ENCODE measurements around the gene TRIM67.

Gene TRIM67

GRCh38 chr1:231236938-231237337, 75.1 kb downstream of the TRIM67 start (continued):
- TF ChIP-seq PATZ1 (CRISPR knock-in tag; IDR thresholded peaks at IDR 0.05; ENCODE audit: borderline replicate concordance) (no peak), OSR1 (CRISPR knock-in tag; IDR thresholded peaks at IDR 0.05) (no peak), ZNF565 (CRISPR knock-in tag; conservative IDR thresholded peaks at IDR 0.05; ENCODE audit: low read depth) (no peak)
- TF ChIP-seq, protein P1, sequence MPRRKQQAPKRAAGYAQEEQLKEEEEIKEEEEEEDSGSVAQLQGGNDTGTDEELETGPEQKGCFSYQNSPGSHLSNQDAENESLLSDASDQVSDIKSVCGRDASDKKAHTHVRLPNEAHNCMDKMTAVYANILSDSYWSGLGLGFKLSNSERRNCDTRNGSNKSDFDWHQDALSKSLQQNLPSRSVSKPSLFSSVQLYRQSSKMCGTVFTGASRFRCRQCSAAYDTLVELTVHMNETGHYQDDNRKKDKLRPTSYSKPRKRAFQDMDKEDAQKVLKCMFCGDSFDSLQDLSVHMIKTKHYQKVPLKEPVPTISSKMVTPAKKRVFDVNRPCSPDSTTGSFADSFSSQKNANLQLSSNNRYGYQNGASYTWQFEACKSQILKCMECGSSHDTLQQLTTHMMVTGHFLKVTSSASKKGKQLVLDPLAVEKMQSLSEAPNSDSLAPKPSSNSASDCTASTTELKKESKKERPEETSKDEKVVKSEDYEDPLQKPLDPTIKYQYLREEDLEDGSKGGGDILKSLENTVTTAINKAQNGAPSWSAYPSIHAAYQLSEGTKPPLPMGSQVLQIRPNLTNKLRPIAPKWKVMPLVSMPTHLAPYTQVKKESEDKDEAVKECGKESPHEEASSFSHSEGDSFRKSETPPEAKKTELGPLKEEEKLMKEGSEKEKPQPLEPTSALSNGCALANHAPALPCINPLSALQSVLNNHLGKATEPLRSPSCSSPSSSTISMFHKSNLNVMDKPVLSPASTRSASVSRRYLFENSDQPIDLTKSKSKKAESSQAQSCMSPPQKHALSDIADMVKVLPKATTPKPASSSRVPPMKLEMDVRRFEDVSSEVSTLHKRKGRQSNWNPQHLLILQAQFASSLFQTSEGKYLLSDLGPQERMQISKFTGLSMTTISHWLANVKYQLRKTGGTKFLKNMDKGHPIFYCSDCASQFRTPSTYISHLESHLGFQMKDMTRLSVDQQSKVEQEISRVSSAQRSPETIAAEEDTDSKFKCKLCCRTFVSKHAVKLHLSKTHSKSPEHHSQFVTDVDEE (CRISPR knock-in tag; IDR thresholded peaks at IDR 0.05), result no peak

- TF ChIP-seq GLIS3 (CRISPR knock-in tag; IDR thresholded peaks at IDR 0.05) (no peak), ISL1 (CRISPR knock-in tag; IDR thresholded peaks at IDR 0.05) (no peak), PATZ1 (CRISPR knock-in tag; IDR thresholded peaks at IDR 0.05; ENCODE audit: borderline replicate concordance) (no peak), SNAI2 (CRISPR knock-in tag; IDR thresholded peaks at IDR 0.05) (no peak), PPARA (CRISPR knock-in tag; IDR thresholded peaks at IDR 0.05; ENCODE audit: borderline replicate concordance) (no peak), ZNF8 (CRISPR knock-in tag; IDR thresholded peaks at IDR 0.05) (no peak), TCF4 (CRISPR knock-in tag; IDR thresholded peaks at IDR 0.05; ENCODE audit: borderline replicate concordance) (no peak), ZFP30 (CRISPR knock-in tag; IDR thresholded peaks at IDR 0.05) (no peak), CSDC2 (CRISPR knock-in tag; IDR thresholded peaks at IDR 0.05) (no peak), ARNTL (CRISPR knock-in tag; IDR thresholded peaks at IDR 0.05; ENCODE audit: borderline replicate concordance, low read depth) (no peak), TOX (CRISPR knock-in tag; IDR thresholded peaks at IDR 0.05; ENCODE audit: borderline replicate concordance) (no peak), ZNF565 (CRISPR knock-in tag; conservative IDR thresholded peaks at IDR 0.05; ENCODE audit: low read depth) (no peak), BACH2 (CRISPR knock-in tag; IDR thresholded peaks at IDR 0.05; ENCODE audit: borderline replicate concordance) (no peak)
- TF ChIP-seq, protein P1 (CRISPR knock-in tag; IDR thresholded peaks at IDR 0.05), result no peak
- TF ChIP-seq, protein P2, sequence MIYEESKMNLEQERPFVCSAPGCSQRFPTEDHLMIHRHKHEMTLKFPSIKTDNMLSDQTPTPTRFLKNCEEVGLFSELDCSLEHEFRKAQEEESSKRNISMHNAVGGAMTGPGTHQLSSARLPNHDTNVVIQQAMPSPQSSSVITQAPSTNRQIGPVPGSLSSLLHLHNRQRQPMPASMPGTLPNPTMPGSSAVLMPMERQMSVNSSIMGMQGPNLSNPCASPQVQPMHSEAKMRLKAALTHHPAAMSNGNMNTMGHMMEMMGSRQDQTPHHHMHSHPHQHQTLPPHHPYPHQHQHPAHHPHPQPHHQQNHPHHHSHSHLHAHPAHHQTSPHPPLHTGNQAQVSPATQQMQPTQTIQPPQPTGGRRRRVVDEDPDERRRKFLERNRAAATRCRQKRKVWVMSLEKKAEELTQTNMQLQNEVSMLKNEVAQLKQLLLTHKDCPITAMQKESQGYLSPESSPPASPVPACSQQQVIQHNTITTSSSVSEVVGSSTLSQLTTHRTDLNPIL (CRISPR knock-in tag; IDR thresholded peaks at IDR 0.05; ENCODE audit: low read depth), result no peak
- no peak for ATAC-seq
Measured at GRCh38 chr1:231238298-231238697, 76.4 kb downstream of the TRIM67 start.

GRCh38 chr1:231240531-231240882, 78.6 kb downstream of the TRIM67 start:
- peak; percentile 15 for ATAC-seq
- TF ChIP-seq CSDC2 (CRISPR knock-in tag; IDR thresholded peaks at IDR 0.05) (no peak), RARB (CRISPR knock-in tag; IDR thresholded peaks at IDR 0.05) (no peak), ARNTL (CRISPR knock-in tag; IDR thresholded peaks at IDR 0.05; ENCODE audit: borderline replicate concordance, low read depth) (no peak), ZNF8 (CRISPR knock-in tag; IDR thresholded peaks at IDR 0.05) (no peak), PPARA (CRISPR knock-in tag; IDR thresholded peaks at IDR 0.05; ENCODE audit: borderline replicate concordance) (no peak)

All from SK-N-SH treated with all-trans-retinoic acid at 6 μM for 48 hours (cell line).